HG03025 (cell line): ENCODE data around the gene ATP11A.
"Not testable (repeated sequence)": the region's sequence is repeated elsewhere in the genome, so short reads cannot be mapped to it uniquely, and the experiment has no call there.

Experiments
- ATAC-seq: cut with Tn5 transposase; IDR thresholded peaks from one replicate; pipeline ENCODE4 v1.9.1; 2021; ENCODE audit warnings: mild to moderate bottlenecking, moderate library complexity; ENCODE audit not compliant: unreplicated experiment, low FRiP score

Gene ATP11A

GRCh38 chr13:112831801-112832200 lies 142.0 kb downstream of the ATP11A start:
- ATAC-seq = no peak

DNA sequence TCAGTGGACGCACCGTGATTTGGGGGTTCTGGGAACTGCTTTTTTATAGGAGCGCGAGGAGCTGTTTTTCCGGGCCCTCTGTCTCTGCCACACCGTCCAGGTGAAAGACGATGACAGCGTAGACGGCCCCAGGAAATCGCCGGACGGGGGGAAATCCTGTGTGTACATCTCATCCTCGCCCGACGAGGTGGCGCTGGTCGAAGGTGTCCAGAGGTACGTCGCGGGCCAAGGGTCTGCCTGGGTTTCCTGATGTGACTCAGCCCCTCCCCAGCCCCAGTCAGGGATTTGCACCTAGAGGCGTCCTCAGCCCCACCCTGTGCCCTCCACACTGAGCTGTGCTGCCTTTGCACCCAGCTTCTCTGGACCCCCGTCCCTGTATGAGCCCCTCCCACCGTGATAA lies 143.0 kb downstream of the ATP11A start:
- no peak for ATAC-seq

DNA sequence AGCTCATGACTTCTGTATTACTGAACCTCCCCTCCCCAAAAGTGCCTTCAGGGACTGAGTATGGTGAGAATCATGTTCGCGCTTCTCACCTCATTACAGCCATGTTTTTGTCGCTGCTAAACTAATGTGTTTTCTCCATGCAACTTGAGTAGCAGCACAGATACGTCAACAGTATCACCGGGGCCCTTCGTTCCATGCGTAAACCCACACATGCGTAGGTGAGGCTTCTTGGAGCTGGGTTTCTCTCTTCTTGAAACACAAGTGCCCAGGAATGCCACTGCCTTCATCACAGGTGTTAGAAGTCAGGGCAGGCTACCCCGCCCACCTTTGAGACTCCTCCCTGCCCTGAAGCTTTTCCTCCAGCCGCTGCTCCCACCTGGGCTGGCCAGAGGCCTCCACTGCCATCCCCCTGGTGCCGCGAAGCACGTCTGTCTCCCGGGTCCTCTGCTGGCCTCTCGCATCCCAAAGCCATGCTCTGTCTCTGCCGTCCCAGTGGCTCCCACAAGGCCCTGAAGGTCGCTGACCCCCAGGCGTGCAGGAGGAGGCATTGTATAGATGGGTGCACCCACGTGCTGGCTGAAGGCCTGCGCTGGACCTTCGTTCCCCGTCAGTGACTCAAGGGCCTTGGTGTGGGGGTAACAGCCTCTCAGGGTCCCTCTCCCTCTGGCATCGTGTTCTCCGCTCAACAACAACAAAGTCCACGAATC lies 143.9 kb downstream of the ATP11A start:
- no peak for ATAC-seq

DNA sequence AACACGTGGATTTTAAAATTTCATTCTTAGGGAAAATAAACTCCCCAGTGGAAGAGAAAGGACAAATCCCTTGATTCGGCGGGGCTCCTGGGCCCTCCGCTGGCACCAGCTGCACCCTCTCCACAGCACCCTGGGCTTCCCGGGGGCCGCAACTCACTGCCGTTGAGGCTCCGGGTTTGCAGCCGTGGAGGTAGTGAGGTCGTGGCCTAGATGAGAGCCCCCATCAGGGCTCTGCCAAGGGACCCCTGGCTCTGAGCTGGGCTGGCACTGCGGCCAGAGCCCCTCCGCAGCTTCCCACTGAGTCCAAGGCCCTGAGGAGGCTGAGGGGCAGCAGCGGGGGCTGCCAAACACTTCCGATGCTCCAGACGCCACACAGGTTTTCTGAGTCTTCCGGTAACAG lies 145.5 kb downstream of the ATP11A start:
- ATAC-seq = no peak

DNA sequence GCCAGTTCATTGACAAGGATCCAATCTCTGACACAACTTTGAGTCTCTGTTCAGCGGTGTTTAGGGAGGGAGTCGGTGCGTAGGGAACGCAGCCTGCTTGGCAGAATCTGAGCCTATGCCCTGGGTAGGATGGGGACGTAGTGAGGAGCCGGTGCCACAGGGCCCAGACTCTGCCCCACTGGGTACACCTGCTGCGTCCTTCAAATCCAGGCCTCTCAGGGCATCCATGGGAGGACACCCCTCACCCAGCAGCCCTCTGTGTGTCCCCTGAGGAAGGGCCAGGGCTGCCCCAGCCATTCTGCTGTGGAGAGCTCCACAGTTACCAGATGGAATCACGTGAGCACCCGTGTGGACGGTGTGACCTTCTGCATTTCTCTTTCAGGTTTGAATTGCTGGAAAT lies 146.0 kb downstream of the ATP11A start:
- no peak for ATAC-seq

DNA sequence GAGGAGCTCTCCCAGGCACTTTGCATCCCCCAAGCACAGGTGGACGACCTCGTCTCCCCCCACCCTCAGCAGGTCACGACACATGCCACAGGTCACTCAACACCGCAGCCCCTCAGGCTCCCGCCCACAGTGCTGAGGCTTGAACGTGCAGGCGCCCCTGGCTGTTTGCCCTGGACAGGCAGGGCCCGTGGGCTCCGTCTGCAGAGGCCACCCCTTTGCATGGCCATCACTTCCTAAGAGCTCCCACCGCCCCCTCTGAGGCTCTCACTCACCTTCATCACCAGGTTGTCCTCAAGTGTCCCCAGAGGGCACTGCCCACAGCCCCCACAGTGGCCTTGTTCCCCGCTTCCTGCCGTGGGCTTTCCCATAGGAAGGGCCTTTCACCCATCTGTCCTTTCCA lies 147.1 kb downstream of the ATP11A start:
- no peak for ATAC-seq

GRCh38 chr13:112837371-112838037 lies 147.7 kb downstream of the ATP11A start:
- ATAC-seq = no peak

DNA sequence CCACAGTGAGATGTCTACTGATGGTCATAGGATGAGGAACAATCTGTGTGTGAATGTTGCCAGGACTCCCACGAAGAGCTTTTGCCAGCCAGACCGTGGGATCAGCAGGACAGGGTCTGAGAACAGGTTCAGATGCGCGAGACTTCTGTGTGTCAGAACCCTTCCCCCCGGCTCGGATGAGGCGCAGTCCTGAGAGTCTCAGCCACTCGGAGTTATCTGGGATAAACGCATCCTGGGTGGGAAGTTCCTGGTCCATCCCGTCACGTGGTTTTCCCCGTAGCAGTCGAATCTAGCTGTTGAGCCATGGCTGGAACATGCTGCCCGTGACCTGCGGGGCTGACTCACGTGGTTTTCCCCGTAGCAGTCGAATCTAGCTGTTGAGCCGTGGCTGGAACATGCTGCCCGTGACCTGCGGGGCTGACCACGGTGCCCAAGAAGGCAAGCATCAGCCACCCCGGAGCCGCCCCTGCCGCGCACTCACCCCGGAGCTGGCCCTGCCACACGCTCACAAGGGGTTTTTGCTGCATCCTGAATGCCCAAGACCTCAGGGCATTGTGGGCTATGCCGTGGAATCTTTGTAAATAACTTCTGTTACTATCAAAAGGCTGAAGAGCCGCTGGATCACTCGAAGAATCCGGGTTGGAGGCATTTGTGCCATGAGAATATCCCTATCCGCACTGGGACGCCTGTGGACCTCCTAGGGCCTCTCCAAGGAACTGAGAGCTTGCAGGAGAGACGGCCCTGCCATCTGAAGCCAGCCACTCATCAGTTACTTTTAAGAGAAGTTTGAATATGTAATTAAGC lies 148.4 kb downstream of the ATP11A start:
- ATAC-seq = no peak

GRCh38 chr13:112838842-112839117 lies 148.9 kb downstream of the ATP11A start:
- no peak for ATAC-seq

- ATAC-seq = no peak
Measured at GRCh38 chr13:112839356-112840105, 149.7 kb downstream of the ATP11A start.

- no peak for ATAC-seq
Measured at GRCh38 chr13:112840472-112841302, 150.8 kb downstream of the ATP11A start.

- ATAC-seq = not testable (repeated sequence)
Measured at GRCh38 chr13:112841303-112842015, 151.6 kb downstream of the ATP11A start.

GRCh38 chr13:112842343-112842856 lies 152.6 kb downstream of the ATP11A start:
- no peak for ATAC-seq

- ATAC-seq = no peak
Measured at GRCh38 chr13:112842931-112843391, 153.1 kb downstream of the ATP11A start.

DNA sequence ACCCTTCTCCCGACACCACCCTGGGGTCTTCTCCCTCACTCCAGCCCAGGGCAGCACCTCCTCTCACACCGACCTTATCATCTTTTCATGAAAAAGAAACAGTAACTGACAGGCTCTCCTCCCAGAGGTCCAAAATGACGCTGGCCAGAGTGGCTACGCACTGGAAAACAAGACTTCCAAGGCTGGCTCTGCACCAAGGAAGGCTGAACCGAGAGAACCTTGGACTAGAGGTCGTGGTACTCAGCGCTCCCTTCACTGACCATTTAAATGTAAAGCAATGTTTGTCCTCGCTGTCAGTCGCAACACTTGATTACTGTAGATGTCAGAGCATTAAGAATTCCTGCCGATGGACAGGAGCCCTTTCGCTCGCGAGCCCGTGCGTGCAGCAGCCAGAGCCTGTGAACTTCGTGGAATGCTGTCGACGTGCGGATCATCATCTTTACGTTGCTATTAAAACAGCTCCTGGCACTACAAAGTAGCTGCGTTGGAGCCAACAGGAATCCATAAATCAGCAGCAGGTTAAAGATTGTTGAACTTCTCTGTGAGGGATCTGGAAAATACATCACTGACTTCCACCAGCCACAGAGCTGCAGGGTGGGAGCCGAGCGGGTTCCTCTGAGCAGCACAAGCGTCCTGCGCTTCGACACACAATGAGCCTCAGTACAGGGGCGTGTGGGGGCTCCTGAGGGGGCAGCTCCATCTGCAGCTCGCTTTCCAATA lies 153.7 kb downstream of the ATP11A start:
- ATAC-seq = no peak

- ATAC-seq = no peak
Measured at GRCh38 chr13:112844411-112844810, 154.6 kb downstream of the ATP11A start.

DNA sequence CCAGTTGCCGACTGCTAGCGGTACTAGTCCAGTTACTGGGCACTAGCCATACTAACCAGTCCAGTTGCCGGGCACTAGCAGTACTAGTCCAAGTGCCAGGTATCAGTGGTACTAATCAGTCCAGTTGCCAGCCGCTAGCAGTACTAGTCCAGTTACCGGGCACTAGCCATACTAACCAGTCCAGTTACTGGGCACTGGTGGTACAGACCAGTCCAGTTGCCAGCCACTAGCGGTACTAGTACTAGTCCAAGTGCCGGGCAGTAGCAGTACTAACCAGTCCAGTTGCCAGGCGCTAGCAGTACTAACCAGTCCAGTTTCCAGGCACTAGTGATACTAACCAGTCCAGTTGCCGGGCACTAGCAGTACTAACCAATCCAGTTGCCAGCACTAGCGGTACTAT lies 155.0 kb downstream of the ATP11A start:
- no peak for ATAC-seq

GRCh38 chr13:112845511-112846144 lies 155.8 kb downstream of the ATP11A start:
- no peak for ATAC-seq
